CD4-positive, CD25-positive, alpha-beta regulatory T cell (primary cell): ENCODE data around the gene GABARAPL2. TPM values are rescaled to one million over a fixed set of nuclear protein-coding genes. Genes with fewer than 3 reads are reported as not detected.

Experiments used
- ATAC-seq, 2 donors: fragments of 150-1000 bp; cut with Tn5 transposase; one replicate each; pipeline ENCODE4 v1.10.0; 2021; ENCODE audit warnings: low read depth in 2 of 2, moderate number of reproducible peaks in 2 of 2, moderate library complexity in 1 of 2
- DNase-seq, 3 donors: peaks; one replicate each; pipeline versions ENCODE4 v3.0.0 to v3.0.0-alpha.2; 2012 to 2022; ENCODE audit warnings: mixed read lengths in 1 of 3
- H3K27ac ChIP-seq: one replicate; pipeline ENCODE4 v1.7.0; 2013; ENCODE audit warnings: mild to moderate bottlenecking, low read length; ENCODE audit not compliant: insufficient read depth, poor library complexity, severe bottlenecking
- H3K27me3 ChIP-seq: one replicate; pipeline ENCODE4 v1.7.0; 2013; ENCODE audit warnings: low read length; ENCODE audit not compliant: control insufficient read depth, insufficient read depth
- H3K36me3 ChIP-seq: one replicate; pipeline ENCODE4 v1.7.0; 2013; ENCODE audit warnings: mild to moderate bottlenecking, low read length, moderate library complexity; ENCODE audit not compliant: control insufficient read depth, insufficient read depth
- H3K4me1 ChIP-seq: 2 replicates; pipeline ENCODE4 v1.7.0; 2013; ENCODE audit warnings: mild to moderate bottlenecking, low read length; ENCODE audit not compliant: insufficient read depth, control insufficient read depth, poor library complexity, severe bottlenecking
- H3K4me3 ChIP-seq: one replicate; pipeline ENCODE4 v1.7.0; 2013; ENCODE audit warnings: low read depth, mild to moderate bottlenecking, low read length, moderate library complexity
- H3K9me3 ChIP-seq, 2 experiments: 1 replicate in 1 of 2; 2 replicates in 1 of 2; pipeline ENCODE4 v1.7.0; 2013; ENCODE audit warnings: low read length in 2 of 2, mild to moderate bottlenecking in 1 of 2, moderate library complexity in 1 of 2; ENCODE audit not compliant: control insufficient read depth in 2 of 2
- H3K27ac Mint-ChIP-seq, 3 donors: one replicate each; pipeline ENCODE4 v1.8.0; 2020 to 2022; ENCODE audit warnings: mild to moderate bottlenecking in 3 of 3, mixed read lengths in 3 of 3, moderate library complexity in 2 of 3
- H3K27me3 Mint-ChIP-seq: one replicate; pipeline ENCODE4 v1.8.0; 2022; ENCODE audit warnings: mild to moderate bottlenecking, mixed read lengths
- H3K36me3 Mint-ChIP-seq: one replicate; pipeline ENCODE4 v1.8.0; 2020; ENCODE audit warnings: mixed read lengths
- H3K4me1 Mint-ChIP-seq, 4 donors: one replicate each; pipeline ENCODE4 v1.8.0; 2020 to 2022; ENCODE audit warnings: mixed read lengths in 4 of 4, mild to moderate bottlenecking in 1 of 4
- H3K4me3 Mint-ChIP-seq, 4 donors: one replicate each; pipeline ENCODE4 v1.8.0; 2020 to 2022; ENCODE audit warnings: mild to moderate bottlenecking in 4 of 4, mixed read lengths in 4 of 4, moderate library complexity in 3 of 4
- H3K9me3 Mint-ChIP-seq, 7 donors: one replicate each; pipeline ENCODE4 v1.8.0; 2020 to 2022; ENCODE audit warnings: mixed read lengths in 7 of 7, mild to moderate bottlenecking in 3 of 7, moderate library complexity in 2 of 7
- polyA plus RNA-seq, 4 donors: library from polyadenylated mRNA; unstranded; fragments of 300-500 nt; fragmentation: Illumina TruSeq; gene quantifications; one replicate each; pipeline ENCODE4 v1.2.3, GENCODE V29; 2021
- total RNA-seq: library from RNA; stranded (reverse); gene quantifications from one replicate; pipeline ENCODE4 v1.2.3, GENCODE V29; 2022

GABARAPL2 gene
- 81.3 TPM for total RNA-seq
- 100 to 1,000 TPM; 293 to 354 (median 316) TPM for polyA plus RNA-seq

- ATAC-seq, result peak; percentile 79 to 83
- Mint-ChIP-seq H3K9me3 (no peaks in the 10 kb centered on the region), H3K27me3 (peaks cover 31% of the 10 kb centered on the region), H3K4me3 (peak within 1 kb of the TSS; percentile 94 to 100 (median 96)), H3K36me3 (peaks cover 16% of the 10 kb centered on the region), H3K27ac (peak within 1 kb of the TSS; percentile 92 to 98 (median 94)), H3K4me1 (peaks cover 0 to 54% (median 31%) of the 10 kb centered on the region in 4 donors)
- H3K4me3 ChIP-seq, result peak within 1 kb of the TSS; percentile 95
- peaks cover 35% of the 10 kb centered on the region for H3K36me3 ChIP-seq
- H3K4me1 ChIP-seq, result peaks cover 45% of the 10 kb centered on the region
- no peaks in the 10 kb centered on the region for H3K9me3 ChIP-seq
- H3K27ac ChIP-seq, result peak within 1 kb of the TSS; percentile 79
- peak; percentile 88 to 92 (median 90) for DNase-seq
- H3K27me3 ChIP-seq, result peaks cover 7% of the 10 kb centered on the region
These were observed at the start of gene GABARAPL2 for GRCh38 chr16:75566040-75566757. TSS of gene GABARAPL2 (plus strand) at chr16:75566379. CDS start at chr16:75566487, 108 bp downstream.

- Mint-ChIP-seq H3K27me3 (peaks cover 9% of the 10 kb centered on the region), H3K36me3 (no peaks in the 10 kb centered on the region), H3K4me3 (peak overlapping the region in 1 of 4 donors; percentile 52), H3K9me3 (no peaks in the 10 kb centered on the region), H3K4me1 (peaks cover 6 to 17% (median 7%) of the 10 kb centered on the region in 4 donors), H3K27ac (no peak overlapping the region)
- DNase-seq (no peak), ATAC-seq (no peak)
- Histone ChIP-seq H3K9me3 (no peaks in the 10 kb centered on the region), H3K36me3 (no peaks in the 10 kb centered on the region), H3K4me1 (peaks cover 4% of the 10 kb centered on the region), H3K27ac (no peak overlapping the region), H3K4me3 (no peak overlapping the region), H3K27me3 (no peaks in the 10 kb centered on the region)
These were observed 47.0 kb upstream of the GABARAPL2 start for GRCh38 chr16:75519175-75519574.

- Mint-ChIP-seq H3K36me3 (no peaks in the 10 kb centered on the region), H3K9me3 (no peaks in the 10 kb centered on the region), H3K4me3 (no peak overlapping the region), H3K27me3 (no peaks in the 10 kb centered on the region), H3K4me1 (no peaks in the 10 kb centered on the region), H3K27ac (peak overlapping the region in 1 of 3 donors; percentile 66)
- DNase-seq (no peak), ATAC-seq (no peak)
- Histone ChIP-seq H3K4me1 (no peaks in the 10 kb centered on the region), H3K4me3 (no peak overlapping the region), H3K36me3 (no peaks in the 10 kb centered on the region), H3K27ac (no peak overlapping the region), H3K9me3 (no peaks in the 10 kb centered on the region), H3K27me3 (no peaks in the 10 kb centered on the region)
These were observed 40.0 kb upstream of the GABARAPL2 start for GRCh38 chr16:75526032-75526790.

GRCh38 chr16:75527825-75528299, 38.3 kb upstream of the GABARAPL2 start:
- H3K4me1 ChIP-seq, result no peaks in the 10 kb centered on the region
- no peak for ATAC-seq
- H3K27me3 Mint-ChIP-seq, result no peaks in the 10 kb centered on the region
- no peaks in the 10 kb centered on the region for H3K27me3 ChIP-seq
- H3K4me3 Mint-ChIP-seq, result no peak overlapping the region
- DNase-seq, result no peak
- H3K4me3 ChIP-seq, result no peak overlapping the region
- no peaks in the 10 kb centered on the region for H3K9me3 Mint-ChIP-seq
- no peak overlapping the region for H3K27ac Mint-ChIP-seq
- no peak overlapping the region for H3K27ac ChIP-seq
- no peaks in the 10 kb centered on the region for H3K4me1 Mint-ChIP-seq
- no peaks in the 10 kb centered on the region for H3K36me3 ChIP-seq
- no peaks in the 10 kb centered on the region for H3K36me3 Mint-ChIP-seq
- no peaks in the 10 kb centered on the region for H3K9me3 ChIP-seq

- no peak for ATAC-seq
- DNase-seq, result no peak
- H3K4me1 ChIP-seq, result no peaks in the 10 kb centered on the region
- no peaks in the 10 kb centered on the region for H3K9me3 Mint-ChIP-seq
- H3K27me3 Mint-ChIP-seq, result no peaks in the 10 kb centered on the region
- H3K27ac ChIP-seq, result no peak overlapping the region
- H3K36me3 Mint-ChIP-seq, result no peaks in the 10 kb centered on the region
- H3K4me1 Mint-ChIP-seq, result no peaks in the 10 kb centered on the region
- H3K4me3 Mint-ChIP-seq, result no peak overlapping the region
- H3K27ac Mint-ChIP-seq, result peak overlapping the region in 1 of 3 donors; percentile 32
- no peaks in the 10 kb centered on the region for H3K36me3 ChIP-seq
- H3K4me3 ChIP-seq, result no peak overlapping the region
- H3K27me3 ChIP-seq, result no peaks in the 10 kb centered on the region
- H3K9me3 ChIP-seq, result no peaks in the 10 kb centered on the region
These were observed 36.9 kb upstream of the GABARAPL2 start for GRCh38 chr16:75529056-75529905.

GRCh38 chr16:75529959-75530358, 36.2 kb upstream of the GABARAPL2 start:
- Mint-ChIP-seq H3K9me3 (no peaks in the 10 kb centered on the region), H3K27me3 (no peaks in the 10 kb centered on the region), H3K27ac (no peak overlapping the region), H3K4me1 (no peaks in the 10 kb centered on the region), H3K36me3 (no peaks in the 10 kb centered on the region), H3K4me3 (no peak overlapping the region)
- ATAC-seq (no peak), DNase-seq (no peak)
- Histone ChIP-seq H3K4me1 (no peaks in the 10 kb centered on the region), H3K27ac (no peak overlapping the region), H3K36me3 (no peaks in the 10 kb centered on the region), H3K4me3 (no peak overlapping the region), H3K9me3 (no peaks in the 10 kb centered on the region), H3K27me3 (no peaks in the 10 kb centered on the region)

- no peak overlapping the region for H3K4me3 ChIP-seq
- Mint-ChIP-seq H3K4me1 (no peaks in the 10 kb centered on the region), H3K36me3 (no peaks in the 10 kb centered on the region), H3K9me3 (no peaks in the 10 kb centered on the region), H3K27ac (no peak overlapping the region), H3K27me3 (no peaks in the 10 kb centered on the region), H3K4me3 (no peak overlapping the region)
- H3K9me3 ChIP-seq, result no peaks in the 10 kb centered on the region
- H3K27ac ChIP-seq, result no peak overlapping the region
- no peaks in the 10 kb centered on the region for H3K4me1 ChIP-seq
- ATAC-seq, result no peak
- no peak for DNase-seq
- no peaks in the 10 kb centered on the region for H3K27me3 ChIP-seq
- H3K36me3 ChIP-seq, result no peaks in the 10 kb centered on the region
These were observed 33.9 kb upstream of the GABARAPL2 start for GRCh38 chr16:75532142-75532765.
